Breast epithelium (tissue), 4 donors: ENCODE results near the gene PRDM15. TPM values are rescaled to one million over a fixed set of nuclear protein-coding genes. Genes with fewer than 3 reads are reported as not detected.

ENCODE experiments used
- DNase-seq, 2 donors: peaks; one replicate each; pipeline ENCODE4 v3.0.0-alpha.2; 2019; ENCODE audit warnings: low spot score in 2 of 2
- H3K27ac ChIP-seq, 2 donors: fragments of 200-600 bp; sonication (generic) in 1 of 2; one replicate each; pipeline ENCODE4 v1.5.1; 2016 to 2019; ENCODE audit warnings: mild to moderate bottlenecking in 1 of 2
- H3K27me3 ChIP-seq, 2 donors: fragments of 200-600 bp; sonication (generic) in 1 of 2; one replicate each; pipeline versions ENCODE4 v1.5.1 to v1.6.0; 2017 to 2019; ENCODE audit warnings: control low read depth in 1 of 2, mild to moderate bottlenecking in 1 of 2
- H3K36me3 ChIP-seq: fragments of 200-600 bp; one replicate; pipeline ENCODE4 v1.5.1; 2019
- H3K4me1 ChIP-seq, 2 donors: fragments of 200-600 bp; sonication (generic); one replicate each; pipeline ENCODE4 v1.5.1; 2016 to 2019; ENCODE audit warnings: control low read depth in 1 of 2
- H3K4me3 ChIP-seq, 3 donors: fragments of 200-600 bp; sonication (generic); 1 replicate in 2 of 3; 2 replicates in 1 of 3; pipeline ENCODE4 v1.5.1; 2016 to 2019; ENCODE audit warnings: mild to moderate bottlenecking in 3 of 3, moderate library complexity in 2 of 3
- H3K9me3 ChIP-seq, 2 donors: fragments of 200-600 bp; sonication (generic) in 1 of 2; one replicate each; pipeline ENCODE4 v1.5.1; 2016 to 2019; ENCODE audit warnings: control low read depth in 1 of 2
- POLR2A ChIP-seq: fragments of 450-650 bp; IDR thresholded peaks from one replicate; pipeline ENCODE4 v1.6.1; 2016; ENCODE audit warnings: antibody characterized with exemption, mild to moderate bottlenecking, moderate library complexity
- POLR2AphosphoS5 ChIP-seq, 3 donors: sonication (generic); formaldehyde crosslinking; IDR thresholded peaks; one replicate each; pipeline ENCODE4 v1.6.1; 2017; ENCODE audit warnings: antibody characterized with exemption in 3 of 3
- intact Hi-C: fragments of 100-400 bp; cut with DNase I; formaldehyde crosslinking; loops from one replicate; pipeline ENCODE4 v1.15.1; 2023; ENCODE audit warnings: low total_unique reads
- total RNA-seq, 3 donors: library from RNA; depleted of rRNA; stranded (reverse); fragments of >200 nt; gene quantifications; one replicate each; pipeline ENCODE4 v1.1.0, GENCODE V29; 2016
- TF ChIP-seq, protein P1 (sequence below), 3 donors: fragments of 450-650 bp; IDR thresholded peaks; one replicate each; pipeline ENCODE4 v1.5.1; 2016 to 2017; ENCODE audit warnings: antibody characterized with exemption in 3 of 3, mild to moderate bottlenecking in 3 of 3, moderate library complexity in 3 of 3

Gene PRDM15
- total RNA-seq, 3 donors from 2014 or later: 6.6 to 14.1 (median 9.2) TPM

DNA sequence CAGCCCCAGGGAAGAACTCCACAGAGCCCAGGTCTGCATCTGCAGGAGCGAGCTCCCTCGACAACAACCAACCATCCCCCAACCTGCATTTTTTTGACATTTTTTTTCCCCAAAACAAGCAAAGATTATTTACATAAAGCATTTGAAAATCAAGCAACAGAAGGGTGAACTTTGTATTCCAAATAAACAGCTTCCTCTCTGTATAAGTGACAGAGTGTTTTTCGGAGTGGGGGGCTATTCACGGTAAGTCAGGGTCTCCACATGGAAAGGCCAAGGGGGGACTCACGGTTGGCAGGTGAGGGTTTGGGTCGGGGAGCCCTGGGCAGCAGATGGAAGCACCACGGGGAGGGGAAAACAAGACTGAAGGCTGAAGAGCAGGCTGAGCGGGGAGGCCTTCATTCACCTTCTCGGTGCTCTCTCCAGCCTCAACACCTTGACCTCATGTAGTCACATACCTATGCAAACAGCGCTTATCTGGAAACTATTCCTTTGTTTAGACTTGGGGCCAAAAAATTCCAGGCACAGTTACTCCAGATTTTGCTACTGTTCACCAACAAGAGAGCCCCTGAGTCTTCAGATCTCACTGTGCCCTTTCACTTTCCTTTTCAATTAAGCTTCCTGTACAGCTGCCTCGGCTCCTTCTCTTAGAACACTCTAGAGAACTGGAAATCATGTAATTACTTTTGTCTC, 47.1 kb upstream of the PRDM15 start:
- peak overlapping the region; percentile 74 to 87 for H3K27ac ChIP-seq
- no peaks in the 10 kb centered on the region for H3K9me3 ChIP-seq
- H3K36me3 ChIP-seq: no peaks in the 10 kb centered on the region
- H3K4me1 ChIP-seq: peaks cover 3 to 6% of the 10 kb centered on the region in 2 donors
- H3K4me3 ChIP-seq: peak overlapping the region; percentile 31 to 51 (median 43)
- DNase-seq: peak in 1 of 2 donors; percentile 37
- intact Hi-C loops: no loop called here
- no peaks in the 10 kb centered on the region for H3K27me3 ChIP-seq
- no peak for TF ChIP-seq POLR2A
- TF ChIP-seq, protein P1, sequence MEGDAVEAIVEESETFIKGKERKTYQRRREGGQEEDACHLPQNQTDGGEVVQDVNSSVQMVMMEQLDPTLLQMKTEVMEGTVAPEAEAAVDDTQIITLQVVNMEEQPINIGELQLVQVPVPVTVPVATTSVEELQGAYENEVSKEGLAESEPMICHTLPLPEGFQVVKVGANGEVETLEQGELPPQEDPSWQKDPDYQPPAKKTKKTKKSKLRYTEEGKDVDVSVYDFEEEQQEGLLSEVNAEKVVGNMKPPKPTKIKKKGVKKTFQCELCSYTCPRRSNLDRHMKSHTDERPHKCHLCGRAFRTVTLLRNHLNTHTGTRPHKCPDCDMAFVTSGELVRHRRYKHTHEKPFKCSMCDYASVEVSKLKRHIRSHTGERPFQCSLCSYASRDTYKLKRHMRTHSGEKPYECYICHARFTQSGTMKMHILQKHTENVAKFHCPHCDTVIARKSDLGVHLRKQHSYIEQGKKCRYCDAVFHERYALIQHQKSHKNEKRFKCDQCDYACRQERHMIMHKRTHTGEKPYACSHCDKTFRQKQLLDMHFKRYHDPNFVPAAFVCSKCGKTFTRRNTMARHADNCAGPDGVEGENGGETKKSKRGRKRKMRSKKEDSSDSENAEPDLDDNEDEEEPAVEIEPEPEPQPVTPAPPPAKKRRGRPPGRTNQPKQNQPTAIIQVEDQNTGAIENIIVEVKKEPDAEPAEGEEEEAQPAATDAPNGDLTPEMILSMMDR (IDR thresholded peaks at IDR 0.05): no peak

DNA sequence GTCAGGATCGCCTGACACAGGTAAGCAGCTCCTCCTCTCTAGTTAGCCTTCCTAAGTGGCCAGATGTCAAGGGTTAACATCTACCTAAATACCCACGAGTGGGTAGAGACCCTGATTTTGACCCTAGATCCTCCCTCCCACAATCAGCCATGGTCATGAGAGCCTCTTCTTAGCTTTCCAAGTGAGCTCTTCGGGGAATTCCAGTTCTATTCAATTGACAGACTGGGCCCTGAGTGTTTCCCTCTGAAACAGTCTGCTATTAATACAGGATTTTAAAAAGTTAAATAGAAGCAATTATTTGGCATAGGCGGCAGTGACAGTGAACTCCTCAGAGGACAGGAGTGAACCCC, 46.6 kb upstream of the PRDM15 start:
- H3K4me3 ChIP-seq: peak overlapping the region; percentile 31 to 51 (median 43)
- H3K4me1 ChIP-seq: peaks cover 3 to 6% of the 10 kb centered on the region in 2 donors
- TF ChIP-seq POLR2AphosphoS5 (IDR thresholded peaks at IDR 0.05): no peak
- TF ChIP-seq, protein P1 (IDR thresholded peaks at IDR 0.05): no peak
- TF ChIP-seq POLR2A: no peak

DNA sequence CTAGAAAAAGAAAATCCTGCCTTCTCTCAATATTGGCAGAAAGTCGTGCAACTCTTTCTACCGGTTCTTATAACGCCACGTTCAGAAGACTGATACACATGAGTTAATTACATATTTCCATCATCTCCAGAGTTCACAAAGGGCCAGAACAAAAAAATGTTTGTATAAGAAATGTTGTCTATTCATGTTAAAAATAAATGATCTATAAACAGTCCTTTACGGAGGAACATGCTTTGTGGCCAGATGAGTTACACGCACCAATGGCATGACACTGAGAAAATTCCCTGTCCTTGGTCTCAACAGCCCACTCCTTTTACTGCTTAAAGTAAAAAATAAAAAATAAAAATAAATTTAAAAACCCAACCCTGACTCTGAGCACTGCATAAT, 45.2 kb upstream of the PRDM15 start:
- H3K4me3 ChIP-seq: no peak overlapping the region
- H3K27me3 ChIP-seq: no peaks in the 10 kb centered on the region
- DNase-seq: no peak
- intact Hi-C loops: no loop called here
- TF ChIP-seq POLR2AphosphoS5 (IDR thresholded peaks at IDR 0.05) (no peak), POLR2A (no peak)
- TF ChIP-seq, protein P1 (IDR thresholded peaks at IDR 0.05): no peak
- peaks cover 3 to 6% of the 10 kb centered on the region in 2 donors for H3K4me1 ChIP-seq
- no peaks in the 10 kb centered on the region for H3K9me3 ChIP-seq
- H3K27ac ChIP-seq: peak overlapping the region; percentile 87 to 89
- H3K36me3 ChIP-seq: no peaks in the 10 kb centered on the region

More for the DNA sequence above, 46.6 kb upstream of the PRDM15 start:
- intact Hi-C loops: no loop called here
- Histone ChIP-seq H3K36me3 (no peaks in the 10 kb centered on the region), H3K27ac (peak overlapping the region; percentile 74 to 87), H3K9me3 (no peaks in the 10 kb centered on the region), H3K27me3 (no peaks in the 10 kb centered on the region)
- DNase-seq: no peak

DNA sequence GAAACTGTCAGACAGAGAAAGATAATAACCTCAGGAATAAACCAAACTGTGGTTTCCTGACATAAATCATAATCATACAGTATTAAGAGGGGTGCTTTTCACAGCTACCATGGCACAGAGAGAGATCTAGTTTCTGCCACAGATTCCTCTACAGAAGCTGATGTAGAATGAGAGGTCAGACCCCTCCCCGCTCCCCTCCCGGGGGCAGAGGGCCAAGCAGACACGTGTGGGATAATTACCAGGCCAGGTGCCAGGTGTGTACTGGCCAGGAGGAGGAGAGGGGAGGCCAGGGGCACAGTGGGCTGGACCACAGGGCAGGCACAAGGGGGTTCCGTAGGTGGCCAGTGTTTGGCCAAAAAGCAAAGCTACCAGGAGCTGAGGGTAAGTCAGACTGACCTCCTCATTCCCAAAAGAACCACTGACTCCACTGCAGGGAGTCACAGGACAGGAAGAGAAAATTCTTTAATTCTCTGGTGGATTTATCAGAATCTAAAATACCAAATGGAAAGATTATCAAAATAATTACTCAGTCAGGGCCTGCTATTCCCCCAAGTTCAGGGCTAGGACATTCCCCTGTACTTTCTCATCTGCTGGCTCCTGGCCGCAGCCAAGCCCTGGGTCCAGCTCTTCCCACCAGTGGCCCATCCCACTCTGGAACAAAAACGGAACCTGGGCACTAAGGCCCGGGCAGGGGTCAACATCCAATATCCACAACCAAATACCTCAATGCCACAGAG, 44.7 kb upstream of the PRDM15 start:
- TF ChIP-seq, protein P1 (IDR thresholded peaks at IDR 0.05): no peak
- TF ChIP-seq POLR2AphosphoS5 (IDR thresholded peaks at IDR 0.05) (peak in 1 of 3 donors; percentile 16), POLR2A (no peak)
- DNase-seq: no peak
- no peaks in the 10 kb centered on the region for H3K27me3 ChIP-seq
- H3K4me1 ChIP-seq: peaks cover 3 to 6% of the 10 kb centered on the region in 2 donors
- peak overlapping the region; percentile 87 to 89 for H3K27ac ChIP-seq
- H3K4me3 ChIP-seq: peak overlapping the region in 1 of 3 donors; percentile 47
- intact Hi-C loops: no loop called here
- H3K9me3 ChIP-seq: no peaks in the 10 kb centered on the region
- no peaks in the 10 kb centered on the region for H3K36me3 ChIP-seq

DNA sequence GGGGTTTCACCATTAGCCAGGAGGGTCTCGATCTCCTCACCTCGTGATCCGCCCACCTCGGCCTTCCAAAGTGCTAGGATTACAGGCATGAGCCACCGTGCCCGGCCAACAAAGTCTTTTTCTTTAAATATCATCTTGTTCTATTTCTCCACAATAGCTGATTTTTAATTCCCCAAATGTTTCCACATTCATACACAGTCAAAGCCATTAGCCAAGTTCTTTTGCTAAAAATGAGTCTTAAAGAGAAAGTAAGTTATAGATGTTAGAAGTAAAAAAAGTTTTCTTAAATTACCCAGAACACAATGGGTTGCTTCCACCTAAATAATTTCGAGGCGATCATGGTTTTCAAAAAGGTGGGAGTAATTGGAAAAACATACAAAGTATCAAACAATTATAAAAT, 44.0 kb upstream of the PRDM15 start:
- Histone ChIP-seq H3K27ac (peak overlapping the region; percentile 87 to 89), H3K9me3 (no peaks in the 10 kb centered on the region), H3K27me3 (no peaks in the 10 kb centered on the region), H3K4me1 (peaks cover 3 to 6% of the 10 kb centered on the region in 2 donors), H3K36me3 (no peaks in the 10 kb centered on the region), H3K4me3 (peak overlapping the region in 1 of 3 donors; percentile 47)
- no peak for DNase-seq
- intact Hi-C loops: no loop called here
- no peak for TF ChIP-seq POLR2AphosphoS5 (IDR thresholded peaks at IDR 0.05)
- TF ChIP-seq POLR2A: no peak
- TF ChIP-seq, protein P1 (IDR thresholded peaks at IDR 0.05): no peak
